ENCODE measurements around the gene ARL10.

ARL10 gene

GRCh38 chr5:176413255-176413565 lies 47.9 kb downstream of the ARL10 start:
- DNase-seq, result no peak

- no peak for DNase-seq
Measured at GRCh38 chr5:176413709-176414191, 48.5 kb downstream of the ARL10 start.

GRCh38 chr5:176414704-176415103 lies 49.4 kb downstream of the ARL10 start:
- DNase-seq, result no peak

GRCh38 chr5:176415240-176415951 lies 50.1 kb downstream of the ARL10 start:
- DNase-seq, result no peak

- peak; percentile 73 to 82 for DNase-seq
Measured at GRCh38 chr5:176415952-176416924, 51.0 kb downstream of the ARL10 start, which contains the start of gene CLTB. TSS of gene CLTB (minus strand) at chr5:176416539. CDS start at chr5:176416363, 176 bp downstream.

- peak; percentile 15 to 60 for DNase-seq
Measured at GRCh38 chr5:176416965-176417364, 51.7 kb downstream of the ARL10 start.

- no peak for DNase-seq
Measured at GRCh38 chr5:176418251-176418650, 53.0 kb downstream of the ARL10 start.

- no peak for DNase-seq
Measured at GRCh38 chr5:176420086-176420485, 54.8 kb downstream of the ARL10 start.

- DNase-seq, result no peak
Measured at GRCh38 chr5:176420972-176421544, 55.8 kb downstream of the ARL10 start.

GRCh38 chr5:176424181-176424580 lies 58.9 kb downstream of the ARL10 start:
- no peak for DNase-seq

- no peak for DNase-seq
Measured at GRCh38 chr5:176425138-176425537, 59.9 kb downstream of the ARL10 start.

- no peak for DNase-seq
Measured at GRCh38 chr5:176425791-176426190, 60.5 kb downstream of the ARL10 start.

- no peak for DNase-seq
Measured at GRCh38 chr5:176426876-176427275, 61.6 kb downstream of the ARL10 start.

GRCh38 chr5:176427971-176428370 lies 62.7 kb downstream of the ARL10 start:
- DNase-seq, result no peak

- DNase-seq, result no peak
Measured at GRCh38 chr5:176429972-176430371, 64.7 kb downstream of the ARL10 start.
